Karpas-422 (cell line): ENCODE data around the gene HJV. TPM values are rescaled to one million over a fixed set of nuclear protein-coding genes. Genes with fewer than 3 reads are reported as not detected.
A peak's percentile ranks its signal among the peaks of the same experiment; 100 is the strongest.

Source experiments
- DNase-seq: peaks from one replicate; pipeline ENCODE4 v3.0.0-alpha.2; 2015
- H2AFZ ChIP-seq: fragments of 200-600 bp; sonication (generic); 2 replicates; pipeline ENCODE4 v1.6.1; 2014; ENCODE audit warnings: antibody characterized with exemption, low read length, mixed read lengths
- H3K27ac ChIP-seq: fragments of 200-600 bp; sonication (generic); 2 replicates; pipeline ENCODE4 v1.5.1; 2014; ENCODE audit warnings: mild to moderate bottlenecking, low read length, moderate library complexity
- H3K27me3 ChIP-seq: fragments of 200-600 bp; sonication (generic); 2 replicates; pipeline ENCODE4 v1.6.1; 2014; ENCODE audit warnings: low read length, mixed read lengths
- H3K36me3 ChIP-seq: fragments of 200-600 bp; sonication (generic); 2 replicates; pipeline ENCODE4 v1.6.1; 2014; ENCODE audit warnings: low read length, mixed read lengths; ENCODE audit not compliant: insufficient read depth
- H3K4me1 ChIP-seq: fragments of 200-600 bp; sonication (generic); 2 replicates; pipeline ENCODE4 v1.6.1; 2014; ENCODE audit warnings: mild to moderate bottlenecking, low read length, mixed read lengths
- H3K4me2 ChIP-seq: fragments of 200-600 bp; sonication (generic); 2 replicates; pipeline ENCODE4 v1.6.1; 2014; ENCODE audit warnings: low read length, low read depth, mild to moderate bottlenecking; ENCODE audit not compliant: poor library complexity, severe bottlenecking
- H3K4me3 ChIP-seq: fragments of 200-600 bp; sonication (generic); 2 replicates; pipeline ENCODE4 v1.5.1; 2014; ENCODE audit warnings: mild to moderate bottlenecking, antibody characterized with exemption, low read length, mixed read lengths
- H3K79me2 ChIP-seq: fragments of 200-600 bp; sonication (generic); 2 replicates; pipeline ENCODE4 v1.6.1; 2014; ENCODE audit warnings: mild to moderate bottlenecking, low read length, mixed read lengths
- H3K9ac ChIP-seq: fragments of 200-600 bp; sonication (generic); 2 replicates; pipeline ENCODE4 v1.6.0; 2014; ENCODE audit warnings: low read length
- H3K9me2 ChIP-seq: fragments of 200-600 bp; sonication (generic), shearing (Covaris generic); replicated peaks from 2 replicates; pipeline ENCODE4 v1.6.0; 2014; ENCODE audit warnings: mild to moderate bottlenecking, low read length, moderate library complexity; ENCODE audit not compliant: insufficient read depth
- H3K9me3 ChIP-seq: fragments of 300-700, 200-600 bp; sonication (generic); 2 replicates; pipeline ENCODE4 v1.6.1; 2014; ENCODE audit warnings: low read length, mixed read lengths
- H4K20me1 ChIP-seq: fragments of 200-600 bp; sonication (generic); 2 replicates; pipeline ENCODE4 v1.6.1; 2014; ENCODE audit warnings: mild to moderate bottlenecking, antibody characterized with exemption, low read length, low read depth; ENCODE audit not compliant: insufficient read depth
- small RNA-seq: library from RNA; depleted of rRNA; stranded (forward); fragments of <200 nt; gene quantifications from one replicate; pipeline ENCODE3, GENCODE V24; 2014
- total RNA-seq: library from RNA; depleted of rRNA; stranded (reverse); fragments of >200 nt; shearing (Covaris generic); gene quantifications from 2 replicates; pipeline ENCODE4 v1.2.3, GENCODE V29; 2014; ENCODE audit warnings: low replicate concordance; rRNA removed

The HJV gene
- total RNA-seq, 1 experiment from 2014 or later = not detected

DNA sequence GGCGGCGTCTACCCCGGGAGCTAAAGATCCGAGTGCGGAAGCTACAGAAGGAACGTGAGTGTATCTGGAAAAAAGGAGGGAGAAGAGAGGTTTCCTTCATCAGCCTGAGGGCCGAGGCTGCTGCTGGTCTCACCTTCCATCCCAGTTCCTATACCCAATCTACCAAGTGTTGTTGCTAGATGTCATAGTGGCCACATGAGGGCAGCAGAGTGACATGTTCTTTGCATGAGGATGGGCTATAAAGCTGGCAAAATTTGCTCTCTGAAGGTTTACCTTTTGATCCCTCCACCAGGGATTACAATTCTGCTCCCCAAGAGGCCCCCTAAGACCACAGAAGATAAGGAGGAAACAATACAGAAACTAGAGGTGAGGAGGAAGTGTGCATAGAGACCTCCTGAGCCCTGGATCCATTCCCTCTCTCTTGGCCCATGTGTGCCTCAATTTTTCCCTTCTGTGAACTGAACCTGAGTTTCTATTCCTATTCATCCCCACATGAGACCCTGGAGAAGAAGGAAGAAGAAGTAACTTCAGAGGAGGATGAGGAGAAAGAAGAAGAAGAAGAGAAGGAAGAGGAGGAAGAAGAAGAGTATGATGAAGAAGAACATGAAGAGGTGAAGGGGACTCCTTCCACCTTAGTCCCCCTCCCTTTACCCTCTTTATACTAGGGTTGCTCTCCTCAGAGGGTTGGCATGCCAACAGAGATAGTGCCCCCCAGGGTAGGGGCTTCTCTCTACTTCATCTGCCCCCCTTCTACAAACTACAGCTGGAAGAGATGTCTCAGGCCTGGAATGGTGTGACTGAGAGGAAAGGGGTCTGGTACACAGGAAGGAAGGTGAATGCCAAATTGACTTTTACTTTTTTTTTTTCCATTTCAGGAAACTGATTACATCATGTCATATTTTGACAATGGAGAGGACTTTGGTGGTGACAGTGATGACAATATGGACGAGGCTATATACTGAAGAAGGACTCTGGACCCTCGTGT, 43.8 kb downstream of the HJV start:
- H3K4me1 ChIP-seq = peaks cover 40% of the 10 kb centered on the region
- peak overlapping the region; percentile 66 for H3K9ac ChIP-seq
- peaks cover 4% of the 10 kb centered on the region; the same call in 1 of the 2 replicates for H3K79me2 ChIP-seq
- DNase-seq = peak; percentile 94
- peak overlapping the region; percentile 95 for H3K27ac ChIP-seq
- no peaks in the 10 kb centered on the region for H4K20me1 ChIP-seq
- H3K4me2 ChIP-seq = peak overlapping the region; percentile 64
- H3K27me3 ChIP-seq = no peaks in the 10 kb centered on the region
- no peak overlapping the region; the same call in 1 of the 2 replicates for H3K4me3 ChIP-seq
- H3K9me3 ChIP-seq = no peaks in the 10 kb centered on the region
- H3K9me2 ChIP-seq = no peaks in the 10 kb centered on the region
- 0 out of 2 replicates have a peak overlapping the region, but pooled peaks have one; percentile 46 for H2AFZ ChIP-seq
- no peaks in the 10 kb centered on the region for H3K36me3 ChIP-seq

DNA sequence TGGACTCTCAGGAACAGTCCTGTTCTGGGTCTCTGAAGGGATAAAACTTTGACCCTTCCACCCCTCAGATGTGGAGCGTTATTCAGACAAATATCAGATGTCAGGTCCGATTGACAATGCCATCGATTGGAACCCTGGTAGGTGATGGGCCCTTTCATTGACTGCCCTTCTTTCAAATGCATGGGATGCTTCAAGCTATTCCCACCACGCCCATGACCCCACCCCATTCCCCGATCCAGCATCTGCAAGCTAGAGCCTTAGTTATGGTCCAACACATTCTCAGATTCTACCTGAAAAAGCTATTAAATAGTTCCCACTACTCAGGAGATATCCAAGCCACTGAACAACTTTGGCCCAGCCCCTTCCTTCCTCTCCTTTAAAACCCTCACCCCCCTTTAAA, 44.5 kb downstream of the HJV start:
- Histone ChIP-seq H3K9me2 (no peaks in the 10 kb centered on the region), H3K79me2 (peaks cover 8% of the 10 kb centered on the region; the same call in 1 of the 2 replicates), H2AFZ (0 out of 2 replicates have a peak overlapping the region, but pooled peaks have one; percentile 46), H3K4me1 (peaks cover 39% of the 10 kb centered on the region), H3K36me3 (no peaks in the 10 kb centered on the region), H4K20me1 (no peaks in the 10 kb centered on the region), H3K9me3 (no peaks in the 10 kb centered on the region), H3K4me3 (no peak overlapping the region; the same call in 1 of the 2 replicates), H3K27me3 (no peaks in the 10 kb centered on the region), H3K4me2 (peak overlapping the region; percentile 64), H3K27ac (peak overlapping the region; percentile 44; the same call in 1 of the 2 replicates), H3K9ac (peak overlapping the region; percentile 50)
- DNase-seq = no peak

DNA sequence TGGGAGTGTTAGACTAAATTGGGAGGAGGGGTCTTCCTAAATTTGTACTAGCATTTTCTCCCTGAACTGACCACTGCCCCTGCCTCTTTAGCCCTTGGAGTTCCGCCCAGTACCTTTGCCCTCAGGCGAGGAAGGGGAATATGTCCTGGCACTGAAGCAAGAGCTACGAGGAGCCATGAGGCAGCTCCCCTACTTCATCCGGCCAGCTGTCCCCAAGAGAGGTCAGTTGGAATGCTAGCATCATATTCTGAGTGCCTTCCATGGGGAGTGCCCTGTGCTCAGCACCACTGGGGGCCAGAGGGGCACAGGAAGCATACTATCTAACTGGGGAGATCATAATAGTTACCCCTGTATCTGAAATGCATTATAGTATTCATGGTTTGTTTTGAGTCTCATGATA, 46.3 kb downstream of the HJV start:
- H3K9ac ChIP-seq = no peak overlapping the region
- H3K36me3 ChIP-seq = no peaks in the 10 kb centered on the region
- no peak overlapping the region for H3K4me2 ChIP-seq
- no peaks in the 10 kb centered on the region for H3K27me3 ChIP-seq
- DNase-seq = no peak
- H3K4me1 ChIP-seq = peaks cover 33% of the 10 kb centered on the region
- H3K4me3 ChIP-seq = no peak overlapping the region
- peaks cover 8% of the 10 kb centered on the region; the same call in 1 of the 2 replicates for H3K79me2 ChIP-seq
- H2AFZ ChIP-seq = no peak overlapping the region
- H3K9me3 ChIP-seq = no peaks in the 10 kb centered on the region
- no peaks in the 10 kb centered on the region for H3K9me2 ChIP-seq
- no peak overlapping the region for H3K27ac ChIP-seq
- no peaks in the 10 kb centered on the region for H4K20me1 ChIP-seq

DNA sequence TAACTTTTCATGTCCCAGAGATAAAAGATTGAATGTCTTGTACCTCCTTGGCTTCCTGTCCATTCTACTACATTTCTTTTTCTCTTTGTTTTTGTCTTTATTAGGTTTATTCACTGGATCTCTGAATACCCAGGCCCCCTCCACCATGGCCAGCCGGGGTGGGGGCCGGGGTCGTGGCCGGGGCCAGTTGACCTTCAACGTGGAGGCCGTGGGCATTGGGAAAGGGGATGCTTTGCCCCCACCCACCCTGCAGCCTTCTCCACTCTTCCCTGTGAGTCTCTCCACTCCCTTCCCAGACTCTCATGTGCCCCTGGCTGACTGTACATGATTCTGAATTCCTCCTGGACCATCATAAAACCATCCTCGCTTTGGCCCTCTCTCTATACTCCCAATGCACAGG, 46.8 kb downstream of the HJV start:
- Histone ChIP-seq H3K9me2 (no peaks in the 10 kb centered on the region), H3K36me3 (no peaks in the 10 kb centered on the region), H3K9me3 (no peaks in the 10 kb centered on the region), H3K79me2 (peaks cover 8% of the 10 kb centered on the region; the same call in 1 of the 2 replicates), H3K4me1 (peaks cover 28% of the 10 kb centered on the region), H2AFZ (no peak overlapping the region), H3K4me3 (no peak overlapping the region), H4K20me1 (no peaks in the 10 kb centered on the region), H3K4me2 (no peak overlapping the region), H3K27me3 (no peaks in the 10 kb centered on the region), H3K9ac (no peak overlapping the region), H3K27ac (no peak overlapping the region)
- DNase-seq = no peak

DNA sequence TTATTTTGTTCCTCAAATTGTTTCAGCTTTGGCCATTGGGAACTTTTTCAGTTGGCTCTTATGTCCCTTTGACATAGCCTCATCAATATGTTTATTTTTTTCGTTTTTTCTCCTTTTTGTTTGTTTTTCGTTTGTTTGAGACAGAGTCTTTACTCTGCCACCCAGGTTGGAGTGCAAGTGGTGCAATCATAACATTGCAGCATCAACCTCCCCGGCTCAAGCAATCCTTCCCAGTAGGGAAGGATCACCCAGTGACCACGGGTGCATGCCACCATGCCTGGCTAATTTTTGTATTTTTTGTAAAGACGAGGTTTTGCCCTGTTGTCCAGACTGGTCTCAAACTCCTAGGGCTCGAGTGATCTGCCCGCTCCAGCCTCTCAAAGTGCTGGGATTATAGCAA, 49.0 kb downstream of the HJV start:
- Histone ChIP-seq H3K9me3 (peaks cover 1% of the 10 kb centered on the region), H3K4me1 (peaks cover 7% of the 10 kb centered on the region), H3K79me2 (peaks cover 15% of the 10 kb centered on the region; the same call in 1 of the 2 replicates), H4K20me1 (no peaks in the 10 kb centered on the region), H2AFZ (no peak overlapping the region), H3K9me2 (no peaks in the 10 kb centered on the region), H3K4me2 (no peak overlapping the region), H3K4me3 (no peak overlapping the region), H3K36me3 (peaks cover 1% of the 10 kb centered on the region), H3K9ac (no peak overlapping the region), H3K27ac (no peak overlapping the region), H3K27me3 (no peaks in the 10 kb centered on the region)
- DNase-seq = no peak

Small RNA genes within 50 kb of the gene (small RNA-seq; reads per million reads assigned to genes)
- 6.9 reads per million, percentile 86 among the genes with 10 or more reads in this experiment for gene RNVU1-6

Other genes starting within 250 kb of the HJV start
- gene RNF115, start 197.6 kb downstream of the HJV start, total RNA-seq = 14.2 and 21.8 TPM in 2 replicates
- gene POLR3C, start 197.5 kb downstream of the HJV start, total RNA-seq = 33.4 and 57.7 TPM in 2 replicates
- gene NUDT17, start 176.1 kb downstream of the HJV start, total RNA-seq = 2.9 and 8.3 TPM in 2 replicates
- gene PIAS3, start 162.7 kb downstream of the HJV start, total RNA-seq = 13.5 and 16.8 TPM in 2 replicates
- 0.11 TPM in 1 of 2 replicates, not detected in the other for gene ANKRD35, start 135.9 kb downstream of the HJV start, total RNA-seq
- gene ITGA10, start 111.7 kb downstream of the HJV start, total RNA-seq = 1.4 and 1.5 TPM in 2 replicates
- gene PEX11B, start 103.0 kb downstream of the HJV start, total RNA-seq = 35.7 and 51.7 TPM in 2 replicates
- gene RBM8A, start 94.3 kb downstream of the HJV start, total RNA-seq = 130 and 214 TPM in 2 replicates
- 35.8 and 49.4 TPM in 2 replicates for gene LIX1L, start 63.7 kb downstream of the HJV start, total RNA-seq
- 9.0 and 21.5 TPM in 2 replicates for gene ANKRD34A, start 57.2 kb downstream of the HJV start, total RNA-seq
- gene POLR3GL, start 57.0 kb downstream of the HJV start, total RNA-seq = 34.7 and 42.3 TPM in 2 replicates
- gene TXNIP, start 25.2 kb downstream of the HJV start, total RNA-seq = 130 and 269 TPM in 2 replicates
- gene NBPF10, start 123.1 kb upstream of the HJV start, total RNA-seq = under 0.01 and 0.15 TPM in 2 replicates
- gene NOTCH2NLA, start 207.3 kb upstream of the HJV start, total RNA-seq = 1.9 and 8.2 TPM in 2 replicates